ENCODE data around the gene ATXN2.
A peak's percentile ranks its signal among the peaks of the same experiment; 100 is the strongest.

Gene ATXN2

DNA sequence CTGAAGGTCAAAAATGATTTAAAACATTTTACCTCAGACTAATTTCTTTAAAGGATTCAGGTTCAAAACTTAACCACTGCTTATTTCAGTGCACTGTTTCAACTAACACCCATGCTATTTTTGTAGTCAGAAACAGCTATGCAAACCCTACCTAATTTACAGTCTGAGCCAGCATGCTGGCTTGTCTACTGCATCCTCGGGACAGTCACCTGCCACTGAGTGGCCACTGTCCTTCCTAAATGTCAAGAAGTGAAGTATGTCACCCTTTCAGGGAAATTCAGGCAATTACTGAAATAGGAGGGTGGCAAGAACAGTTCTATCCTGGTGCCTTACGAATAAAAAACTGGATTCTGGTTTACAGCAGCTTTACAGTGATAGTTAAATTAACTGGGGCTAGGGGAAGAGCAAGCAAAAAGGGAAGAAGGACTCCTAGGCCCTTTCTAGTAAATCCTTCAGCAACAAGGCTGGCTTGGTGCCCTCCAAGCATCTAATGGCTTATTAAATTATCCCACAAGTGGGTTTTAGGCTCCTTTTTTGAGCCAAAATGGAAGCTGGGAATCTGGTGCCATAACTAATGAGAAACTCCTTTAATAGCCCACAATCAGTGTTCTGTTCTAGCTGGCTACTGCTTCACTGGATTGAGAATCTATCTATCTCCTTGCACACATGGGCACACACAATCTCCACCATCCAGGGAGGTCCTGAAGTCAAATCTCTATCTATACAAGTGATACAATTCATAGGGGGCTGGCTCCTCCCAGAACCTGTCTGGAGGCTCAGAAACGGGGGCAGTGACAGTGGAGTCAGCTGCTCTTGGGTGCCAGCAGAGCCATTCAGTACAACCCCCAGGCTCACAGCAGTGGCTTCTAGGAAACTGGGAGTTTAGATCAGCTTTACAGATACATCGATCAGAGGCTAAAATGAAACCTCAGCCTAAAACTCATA lies 150.0 kb downstream of the ATXN2 start:
- DNase-seq, result no peak

DNA sequence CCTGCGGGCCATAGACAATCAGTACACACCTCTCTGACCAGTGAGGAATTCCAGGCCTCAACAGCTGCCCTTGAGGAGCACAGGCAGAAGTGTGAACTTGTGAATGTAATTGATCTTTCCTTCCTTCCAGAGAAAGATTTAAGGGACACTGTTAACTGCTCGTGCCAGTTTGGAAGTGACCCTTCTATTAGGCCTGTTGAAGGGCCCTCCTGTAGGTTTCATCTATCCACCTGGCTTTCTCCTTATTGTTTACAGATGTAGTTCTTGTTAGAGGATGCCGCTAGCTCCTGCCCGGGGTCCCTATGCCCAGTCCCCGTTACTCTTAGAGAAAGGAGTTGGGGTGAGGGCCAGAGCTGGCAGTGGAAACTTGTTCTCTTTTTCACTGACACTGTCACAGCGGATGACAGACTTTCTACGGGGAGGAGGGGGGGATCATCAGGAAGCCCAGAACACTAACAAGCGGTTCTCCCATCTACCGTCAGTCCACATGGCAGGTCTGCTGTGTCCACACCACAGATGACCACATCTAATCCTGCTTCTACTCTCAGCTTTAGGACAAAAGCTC lies 150.8 kb downstream of the ATXN2 start:
- DNase-seq, result no peak

DNA sequence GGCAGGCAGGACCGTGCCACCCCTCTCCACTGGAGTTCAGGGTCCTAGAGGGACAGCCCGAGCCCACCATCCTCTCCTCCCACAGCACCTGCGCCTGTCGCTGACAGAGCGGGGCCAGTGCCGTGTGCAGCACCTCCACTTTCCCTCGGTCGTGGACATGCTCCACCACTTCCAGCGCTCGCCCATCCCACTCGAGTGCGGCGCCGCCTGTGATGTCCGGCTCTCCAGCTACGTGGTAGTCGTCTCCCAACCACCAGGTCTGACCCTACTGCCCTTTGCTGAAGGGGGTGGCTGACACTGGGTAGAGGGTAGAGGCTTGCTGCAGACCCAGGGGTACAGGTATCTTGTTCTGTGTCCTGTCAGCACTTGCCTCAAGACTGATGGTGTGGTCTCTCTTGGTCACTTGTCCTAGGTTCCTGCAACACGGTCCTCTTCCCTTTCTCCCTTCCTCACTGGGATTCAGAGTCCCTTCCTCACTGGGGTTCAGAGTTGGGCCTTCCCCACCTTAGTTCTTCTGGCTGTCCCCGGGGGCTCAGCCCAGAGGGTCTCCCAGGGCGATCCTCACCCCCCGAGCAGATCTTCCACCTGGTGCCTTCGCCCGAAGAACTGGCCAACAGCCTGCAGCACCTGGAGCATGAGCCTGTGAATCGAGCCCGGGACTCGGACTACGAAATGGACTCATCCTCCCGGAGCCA lies 151.4 kb downstream of the ATXN2 start:
- DNase-seq, result no peak

DNA sequence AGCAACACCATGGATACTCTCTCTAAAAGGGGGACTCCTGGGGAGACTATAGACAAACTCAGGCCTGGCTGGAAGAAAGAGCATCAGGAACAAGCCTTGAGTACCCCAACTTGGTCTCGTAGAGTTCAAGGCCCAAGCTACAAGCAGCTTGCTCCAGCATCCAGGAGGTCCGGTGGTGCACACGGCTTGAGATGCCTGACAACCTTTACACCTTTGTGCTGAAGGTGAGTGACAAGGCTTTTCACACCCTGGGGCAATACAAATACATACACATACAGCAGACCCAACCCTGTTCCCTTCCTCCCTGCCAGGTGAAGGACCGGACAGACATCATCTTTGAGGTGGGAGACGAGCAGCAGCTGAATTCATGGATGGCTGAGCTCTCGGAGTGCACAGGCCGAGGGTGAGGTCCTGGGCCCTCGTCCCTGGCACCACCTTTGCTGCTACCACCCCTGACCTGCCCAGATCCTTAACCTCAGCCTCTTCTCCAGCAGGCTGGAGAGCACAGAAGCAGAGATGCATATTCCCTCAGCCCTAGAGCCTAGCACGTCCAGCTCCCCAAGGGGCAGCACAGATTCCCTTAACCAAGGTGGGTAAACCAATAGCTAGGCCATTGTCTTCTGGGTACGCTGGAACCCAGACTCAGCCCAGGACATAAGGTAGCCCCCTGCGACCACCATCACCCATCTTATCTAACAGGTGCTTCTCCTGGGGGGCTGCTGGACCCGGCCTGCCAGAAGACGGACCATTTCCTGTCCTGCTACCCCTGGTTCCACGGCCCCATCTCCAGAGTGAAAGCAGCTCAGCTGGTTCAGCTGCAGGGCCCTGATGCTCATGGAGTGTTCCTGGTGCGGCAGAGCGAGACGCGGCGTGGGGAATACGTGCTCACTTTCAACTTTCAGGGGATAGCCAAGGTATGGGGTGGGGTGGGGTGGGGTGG lies 152.2 kb downstream of the ATXN2 start:
- DNase-seq, result no peak

- DNase-seq, result no peak
Observed at GRCh38 chr12:111445726-111446581, 153.2 kb downstream of the ATXN2 start.

DNA sequence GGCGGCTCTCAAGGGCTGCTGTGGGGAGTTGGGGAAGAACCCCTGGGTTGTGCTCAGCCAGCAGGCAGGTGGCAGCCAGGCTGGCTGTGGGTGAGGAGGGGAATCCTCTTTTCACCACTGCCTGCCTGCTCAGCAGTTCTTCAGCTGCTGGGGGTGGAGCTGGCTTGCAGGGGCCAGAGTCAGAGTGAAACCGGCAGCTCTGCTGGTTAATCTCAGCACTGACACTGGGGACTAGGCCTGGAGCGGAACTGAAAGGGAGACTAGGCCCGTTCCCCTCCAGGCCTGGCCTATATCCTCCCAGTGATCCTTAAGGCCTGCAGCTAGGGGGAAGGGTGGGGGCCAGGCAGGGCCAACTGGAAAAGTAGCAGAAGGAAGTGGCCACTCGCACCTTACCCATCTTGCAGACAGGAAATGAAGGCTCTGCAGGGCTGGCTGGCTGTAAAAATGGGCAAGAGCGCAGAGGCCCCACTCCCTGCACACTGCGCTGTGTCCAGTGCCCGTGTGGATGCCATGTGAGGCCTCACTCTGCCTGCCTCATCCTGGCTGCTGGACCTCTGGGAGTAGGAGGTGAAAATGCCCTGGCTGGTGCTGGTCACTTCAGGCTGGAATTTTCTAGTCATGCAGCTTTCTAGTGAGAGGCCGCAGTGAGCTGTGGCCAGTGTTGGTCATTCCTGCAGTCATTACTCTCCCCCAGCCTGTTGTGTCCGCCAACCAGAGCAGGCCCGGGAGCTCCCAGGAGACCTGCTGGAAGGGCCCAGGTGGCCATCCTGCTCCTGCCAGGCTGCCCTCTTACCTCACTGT lies 154.0 kb downstream of the ATXN2 start:
- DNase-seq, result peak; percentile 79

GRCh38 chr12:111444314-111444924 lies 154.7 kb downstream of the ATXN2 start:
- peak; percentile 34 for DNase-seq

DNA sequence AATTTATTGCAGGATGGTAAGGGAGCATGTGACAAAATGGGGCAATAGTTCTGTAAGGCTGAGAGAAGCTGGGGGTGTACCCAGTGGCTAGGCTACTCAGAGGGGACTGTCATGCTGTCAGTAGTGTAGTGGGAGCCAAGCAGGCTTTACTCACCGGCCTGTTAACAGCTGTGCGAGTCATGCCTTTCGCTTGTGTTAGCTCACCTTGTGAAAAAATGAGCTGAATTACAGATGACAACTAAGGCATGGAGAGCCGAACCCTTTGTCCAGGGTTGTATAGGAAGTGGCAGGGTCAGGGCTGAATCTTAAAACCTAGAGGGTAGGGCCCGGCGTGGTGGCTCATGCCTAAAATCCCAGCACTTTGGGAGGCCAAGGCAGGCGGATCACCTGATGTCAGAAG lies 155.5 kb downstream of the ATXN2 start:
- peak; percentile 47 for DNase-seq

DNA sequence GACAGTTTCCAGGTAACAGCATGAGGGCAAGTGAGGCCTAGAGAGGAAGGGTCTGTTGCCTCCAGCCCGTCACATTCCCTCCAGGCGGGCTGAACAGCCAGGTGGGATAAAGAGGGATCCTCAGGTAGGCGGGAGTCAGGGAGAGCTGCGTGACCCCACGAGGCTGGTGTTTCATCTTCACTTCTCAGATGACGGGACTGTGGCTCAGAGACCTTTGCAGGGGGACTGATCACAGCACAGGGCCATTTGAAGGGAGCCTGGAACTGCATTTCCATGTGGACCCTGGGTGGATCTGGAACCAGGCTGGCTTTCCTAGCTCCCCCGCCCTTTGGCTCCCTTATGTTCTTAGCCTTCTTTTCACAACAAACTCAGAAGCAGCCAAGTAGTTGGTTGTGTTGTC lies 156.0 kb downstream of the ATXN2 start:
- no peak for DNase-seq

DNA sequence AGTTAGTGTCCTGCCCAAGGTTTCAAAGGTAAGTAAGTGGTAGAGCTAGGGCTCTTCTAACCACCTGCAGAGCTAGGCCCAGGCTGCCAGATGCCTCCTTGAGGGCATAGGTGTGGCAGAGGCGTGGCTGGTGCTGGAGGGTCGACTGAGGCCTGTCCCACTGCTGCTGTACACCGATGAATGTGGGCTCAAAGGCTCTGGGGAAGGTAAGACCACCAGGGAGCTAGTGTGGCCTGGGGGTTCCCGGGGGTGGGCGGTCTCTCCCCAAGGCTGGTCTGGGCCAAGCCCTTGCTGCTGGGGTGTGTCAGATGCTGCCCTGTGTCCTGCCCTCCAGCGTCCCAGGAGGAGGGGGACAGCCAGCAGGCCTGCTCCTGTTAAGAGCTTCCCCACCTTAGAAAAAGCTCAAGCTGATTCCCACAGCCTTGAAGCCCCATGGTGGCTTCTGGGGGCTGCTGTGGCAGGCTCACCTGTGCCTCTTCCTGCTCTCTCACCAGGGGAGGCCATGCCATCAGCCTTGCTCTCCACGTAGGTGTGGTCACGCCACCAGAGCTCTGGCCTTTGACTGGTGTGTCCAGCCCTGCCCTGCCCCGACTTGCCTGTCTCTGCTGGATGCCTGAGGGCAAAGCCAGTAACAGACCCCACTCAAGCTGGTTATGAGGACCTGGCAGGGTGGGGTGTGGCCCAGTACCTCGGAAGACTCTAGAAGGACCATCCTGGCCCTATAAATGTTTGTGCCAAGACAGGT lies 156.6 kb downstream of the ATXN2 start:
- no peak for DNase-seq

DNA sequence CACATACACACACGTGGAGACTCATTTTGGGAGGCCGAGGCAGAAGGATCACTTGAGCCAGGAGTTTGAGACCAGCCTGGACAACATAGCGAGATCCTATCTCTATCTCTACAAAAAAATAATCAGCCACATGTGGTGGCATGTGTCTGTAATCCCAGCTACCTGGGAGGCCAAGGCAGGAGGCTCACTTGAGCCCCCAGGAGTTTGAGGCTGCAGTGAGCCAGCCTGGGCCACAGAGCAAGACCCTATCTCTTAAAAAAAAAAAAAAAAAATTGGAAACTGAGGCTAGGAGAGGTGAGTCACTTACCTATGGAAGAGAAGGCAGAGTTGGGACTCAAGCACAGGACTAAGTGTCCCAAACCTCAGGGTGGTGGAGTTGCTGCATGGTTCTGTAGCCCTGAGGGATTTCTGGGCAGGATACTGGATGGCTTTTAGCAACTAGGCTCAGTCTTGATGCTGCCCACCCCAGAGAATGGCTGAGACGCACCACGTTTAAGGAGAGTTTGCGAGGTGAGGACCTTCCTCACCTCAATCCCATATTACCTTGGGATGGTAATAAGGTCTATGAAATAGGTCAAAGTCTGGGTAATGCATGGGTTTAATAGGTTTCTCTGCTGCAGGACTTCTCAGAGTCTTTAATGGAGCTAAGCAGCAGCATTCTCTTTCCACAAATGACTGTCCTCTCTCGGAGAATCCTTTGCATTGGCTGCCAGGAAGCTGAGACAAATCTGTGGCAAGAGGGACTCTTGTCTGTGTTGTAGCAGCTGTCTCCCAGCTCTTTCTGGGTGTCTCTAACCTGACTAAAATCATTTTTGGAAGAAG lies 157.8 kb downstream of the ATXN2 start:
- no peak for DNase-seq

DNA sequence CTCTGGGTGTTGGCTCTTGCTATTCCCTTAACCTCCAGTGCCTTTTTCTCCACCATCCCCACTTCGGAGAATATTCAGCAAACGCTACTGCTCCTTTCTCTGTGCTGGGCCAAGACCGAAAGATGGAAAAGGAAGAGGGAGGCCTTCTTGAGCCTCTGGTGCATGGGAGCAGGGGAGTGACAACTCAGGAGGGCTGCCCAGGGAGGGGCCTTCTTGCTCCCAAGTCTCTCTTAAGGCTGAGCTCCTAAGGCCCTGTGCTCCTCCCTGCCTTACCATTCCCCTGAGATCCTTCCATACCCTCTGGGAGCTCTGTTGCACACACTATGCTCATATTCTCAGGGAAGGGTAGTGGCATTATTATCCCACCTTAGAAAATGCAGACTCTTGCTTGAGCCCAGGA lies 158.5 kb downstream of the ATXN2 start:
- no peak for DNase-seq

DNA sequence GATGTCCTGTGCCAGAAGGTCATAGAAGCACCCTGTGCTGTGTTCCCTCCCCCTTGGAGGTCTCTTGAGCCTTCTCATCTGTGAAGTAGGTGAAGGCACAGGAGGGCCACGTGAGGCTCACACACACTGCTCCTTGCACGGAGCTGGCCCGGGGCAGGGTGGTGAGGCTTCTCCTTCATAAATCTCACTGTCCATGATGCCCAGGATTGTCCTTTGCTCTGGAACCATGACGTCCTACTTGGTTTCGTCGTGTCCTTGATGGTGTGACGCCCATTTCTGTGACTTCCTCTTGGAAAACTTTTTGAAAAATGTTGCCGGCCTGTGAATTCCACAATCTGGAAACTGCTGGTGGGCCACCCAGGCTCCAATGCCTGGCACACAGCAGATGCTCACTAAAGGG lies 159.0 kb downstream of the ATXN2 start:
- no peak for DNase-seq

- no peak for DNase-seq
Observed at GRCh38 chr12:111439657-111440151, 159.4 kb downstream of the ATXN2 start.

- DNase-seq, result peak; percentile 80
Observed at GRCh38 chr12:111438481-111438880, 160.6 kb downstream of the ATXN2 start.

DNA sequence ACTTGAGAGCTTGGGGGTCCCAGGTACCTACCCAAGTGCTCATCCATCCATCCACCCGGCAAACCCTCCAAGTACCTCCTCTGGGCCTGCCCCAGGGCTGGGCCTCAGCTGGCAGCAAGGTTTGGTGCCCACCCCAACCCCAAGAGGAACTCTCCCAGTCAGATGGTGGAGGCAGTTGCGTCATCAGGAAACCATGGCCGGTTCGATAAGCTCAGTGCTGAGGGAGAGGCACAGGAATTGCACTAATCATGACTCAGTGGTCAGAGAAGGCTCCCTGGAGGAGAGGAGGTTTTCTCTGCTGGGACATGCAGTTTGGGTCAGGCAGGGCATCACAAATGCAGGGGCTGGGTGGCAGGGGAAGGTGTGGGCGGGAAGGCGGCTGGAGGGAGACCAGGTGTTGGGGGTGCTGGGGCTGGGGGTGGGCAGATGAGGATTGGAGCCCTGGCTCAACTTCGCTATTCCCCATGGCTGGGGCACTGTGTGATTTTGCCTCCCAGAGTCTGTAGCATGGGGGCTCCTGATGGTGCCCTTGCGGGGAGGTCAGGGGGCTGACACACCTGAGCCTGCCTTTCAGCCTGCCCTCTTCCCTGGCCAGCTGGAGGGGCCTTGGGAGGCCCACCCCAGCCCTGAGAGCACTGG lies 161.2 kb downstream of the ATXN2 start:
- peak; percentile 38 for DNase-seq

DNA sequence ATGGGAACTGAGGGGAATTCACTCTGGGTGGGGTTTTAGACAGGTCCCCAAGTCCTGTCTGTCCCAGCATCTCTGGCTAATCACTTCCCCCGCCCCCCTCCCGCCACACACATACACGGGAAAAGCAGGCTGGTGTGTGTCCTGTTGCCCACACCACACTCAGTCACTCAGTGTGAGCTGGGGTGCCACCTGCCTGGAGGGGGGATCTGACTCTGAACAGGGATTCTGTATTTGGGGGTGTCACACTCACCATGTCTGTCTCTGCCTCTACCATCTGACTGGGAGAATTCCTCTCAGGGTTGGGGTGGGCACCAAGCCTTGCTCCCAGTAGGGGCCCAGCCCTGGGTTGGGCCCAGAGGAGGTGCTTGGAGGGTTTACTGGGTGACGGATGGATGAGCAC lies 162.3 kb downstream of the ATXN2 start:
- no peak for DNase-seq

GRCh38 chr12:111436266-111436665 lies 162.8 kb downstream of the ATXN2 start:
- no peak for DNase-seq
